Right atrium auricular region (tissue), 2 donors: ENCODE data around the gene CDKN1A. TPM values are rescaled to one million over a fixed set of nuclear protein-coding genes. Genes with fewer than 3 reads are reported as not detected.

Experiments
- DNase-seq: peaks from one replicate; pipeline ENCODE4 v3.0.0-alpha.2; 2019; ENCODE audit warnings: low spot score
- H3K27ac ChIP-seq, 2 donors: fragments of 200-600 bp; sonication (generic); 1 replicate in 1 of 2; 2 replicates in 1 of 2; pipeline ENCODE4 v1.5.1; 2016 to 2019
- H3K27me3 ChIP-seq, 2 donors: fragments of 200-600 bp; sonication (generic); one replicate each; pipeline versions ENCODE4 v1.5.1 to v1.6.0; 2017 to 2019
- H3K36me3 ChIP-seq: fragments of 200-600 bp; sonication (generic); one replicate; pipeline ENCODE4 v1.5.1; 2016
- H3K4me1 ChIP-seq, 2 donors: fragments of 200-600 bp; sonication (generic); one replicate each; pipeline versions ENCODE4 v1.5.1 to v1.6.0; 2017 to 2019
- H3K4me3 ChIP-seq, 2 donors: fragments of 200-600 bp; sonication (generic); 1 replicate in 1 of 2; 2 replicates in 1 of 2; pipeline ENCODE4 v1.5.1; 2017 to 2019; ENCODE audit warnings: mild to moderate bottlenecking in 1 of 2, moderate library complexity in 1 of 2
- H3K9me3 ChIP-seq, 2 donors: fragments of 200-600 bp; sonication (generic); one replicate each; pipeline ENCODE4 v1.5.1; 2019
- total RNA-seq, 2 donors: library from RNA; depleted of rRNA; stranded (reverse); fragments of >200 nt; gene quantifications; one replicate each; pipeline ENCODE4 v1.1.0, GENCODE V29; 2016
- TF ChIP-seq, protein P1 (sequence below), 2 donors: fragments of 200-600 bp; sonication (generic); IDR thresholded peaks; one replicate each; pipeline ENCODE4 v1.5.1; 2019; ENCODE audit warnings: antibody characterized with exemption in 2 of 2

The CDKN1A gene
- total RNA-seq, 2 donors from 2014 or later, result 63.8 to 128 TPM

DNA sequence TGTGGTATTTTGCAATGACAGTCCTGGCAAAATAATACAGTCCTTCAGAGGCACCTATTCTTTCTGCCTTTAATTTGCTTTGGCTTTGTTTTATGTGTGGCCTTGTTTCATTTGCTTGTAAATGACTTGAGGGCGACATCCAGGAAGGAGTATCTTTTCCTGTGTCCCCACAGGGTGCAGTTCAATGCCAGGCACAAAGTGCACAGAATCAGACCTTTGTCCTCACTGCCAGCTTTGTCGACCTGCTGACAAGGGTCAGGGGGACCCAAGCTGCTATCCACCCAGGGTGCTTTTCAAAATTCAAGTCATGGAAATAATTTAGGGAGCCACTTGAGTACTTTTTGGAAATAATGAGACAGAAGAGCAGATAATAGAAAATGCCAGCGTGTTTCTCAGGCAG lies 37.0 kb upstream of the CDKN1A start:
- Histone ChIP-seq H3K4me1 (peaks cover 0 to 12% of the 10 kb centered on the region in 2 donors), H3K4me3 (no peak overlapping the region), H3K27ac (no peak overlapping the region), H3K27me3 (no peaks in the 10 kb centered on the region), H3K36me3 (no peaks in the 10 kb centered on the region), H3K9me3 (no peaks in the 10 kb centered on the region)
- DNase-seq, result no peak
- TF ChIP-seq, protein P1, sequence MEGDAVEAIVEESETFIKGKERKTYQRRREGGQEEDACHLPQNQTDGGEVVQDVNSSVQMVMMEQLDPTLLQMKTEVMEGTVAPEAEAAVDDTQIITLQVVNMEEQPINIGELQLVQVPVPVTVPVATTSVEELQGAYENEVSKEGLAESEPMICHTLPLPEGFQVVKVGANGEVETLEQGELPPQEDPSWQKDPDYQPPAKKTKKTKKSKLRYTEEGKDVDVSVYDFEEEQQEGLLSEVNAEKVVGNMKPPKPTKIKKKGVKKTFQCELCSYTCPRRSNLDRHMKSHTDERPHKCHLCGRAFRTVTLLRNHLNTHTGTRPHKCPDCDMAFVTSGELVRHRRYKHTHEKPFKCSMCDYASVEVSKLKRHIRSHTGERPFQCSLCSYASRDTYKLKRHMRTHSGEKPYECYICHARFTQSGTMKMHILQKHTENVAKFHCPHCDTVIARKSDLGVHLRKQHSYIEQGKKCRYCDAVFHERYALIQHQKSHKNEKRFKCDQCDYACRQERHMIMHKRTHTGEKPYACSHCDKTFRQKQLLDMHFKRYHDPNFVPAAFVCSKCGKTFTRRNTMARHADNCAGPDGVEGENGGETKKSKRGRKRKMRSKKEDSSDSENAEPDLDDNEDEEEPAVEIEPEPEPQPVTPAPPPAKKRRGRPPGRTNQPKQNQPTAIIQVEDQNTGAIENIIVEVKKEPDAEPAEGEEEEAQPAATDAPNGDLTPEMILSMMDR (IDR thresholded peaks at IDR 0.05), result no peak

DNA sequence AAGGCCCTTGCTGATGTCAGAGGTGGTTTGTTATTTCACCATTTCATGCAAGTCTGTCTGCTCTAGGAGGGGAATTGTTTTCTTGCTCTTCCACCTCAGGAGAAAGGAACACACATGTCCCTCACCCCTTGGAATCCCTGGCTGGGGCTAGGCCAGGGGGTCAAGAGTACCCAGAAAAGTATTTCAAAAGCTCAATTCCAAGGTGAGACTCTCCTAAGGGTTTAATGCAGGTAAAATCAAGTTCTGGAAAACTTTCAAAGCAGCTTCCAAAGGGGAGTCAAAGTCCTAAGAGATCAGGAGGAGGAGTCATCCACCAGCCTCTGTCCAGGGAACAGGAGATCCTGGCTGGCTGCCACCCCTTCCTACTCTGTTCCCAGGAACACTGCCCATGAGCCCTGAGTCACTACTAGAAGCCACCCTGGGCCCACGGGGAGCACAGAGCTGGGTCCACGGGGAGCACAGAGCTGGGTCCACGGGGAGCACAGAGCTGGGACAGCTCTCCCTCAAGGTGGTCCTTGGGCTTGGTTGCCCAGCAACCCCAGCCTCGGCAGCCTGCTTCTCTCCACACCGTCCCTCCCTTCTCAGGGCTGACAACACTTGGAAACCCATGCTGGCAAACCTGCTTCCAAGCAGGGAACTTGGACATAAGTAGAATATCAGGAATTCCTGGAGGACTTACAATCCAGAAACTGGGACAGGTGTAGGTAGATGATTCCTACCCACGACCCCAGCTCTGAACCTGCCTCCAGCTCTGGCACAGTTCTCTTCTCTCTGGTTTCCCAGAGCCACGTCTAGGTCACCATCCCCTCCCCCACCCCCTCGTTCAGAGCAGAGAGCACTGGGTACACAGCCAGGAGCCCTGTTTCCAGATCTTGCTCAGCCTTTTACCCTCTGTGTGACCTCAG lies 35.3 kb upstream of the CDKN1A start:
- Histone ChIP-seq H3K27ac (peak overlapping the region in 1 of 2 donors; percentile 15), H3K4me3 (no peak overlapping the region), H3K36me3 (no peaks in the 10 kb centered on the region), H3K27me3 (no peaks in the 10 kb centered on the region), H3K4me1 (peaks cover 0 to 12% of the 10 kb centered on the region in 2 donors), H3K9me3 (no peaks in the 10 kb centered on the region)
- TF ChIP-seq, protein P1 (IDR thresholded peaks at IDR 0.05), result no peak
- DNase-seq, result peak; percentile 87

DNA sequence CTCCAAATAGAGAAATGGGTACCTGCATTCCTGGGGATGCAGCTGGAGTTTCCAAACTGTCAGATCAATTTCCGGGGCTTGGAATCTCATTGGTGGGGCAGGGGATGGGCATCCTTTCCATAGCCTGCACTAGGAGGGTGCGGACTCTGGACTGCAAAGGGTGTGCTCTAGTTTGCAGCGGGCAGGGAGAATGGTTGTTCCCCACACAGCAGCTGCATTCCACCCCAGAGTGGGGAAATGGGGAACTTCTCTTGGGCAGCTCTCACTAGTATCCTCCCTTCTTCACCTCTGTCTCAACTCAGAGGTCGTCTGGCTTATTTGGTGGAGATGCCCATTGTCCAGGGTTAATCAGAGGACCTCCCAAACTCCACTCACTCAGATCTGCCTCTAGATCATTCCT lies 34.5 kb upstream of the CDKN1A start:
- Histone ChIP-seq H3K36me3 (no peaks in the 10 kb centered on the region), H3K27me3 (no peaks in the 10 kb centered on the region), H3K4me1 (peaks cover 0 to 12% of the 10 kb centered on the region in 2 donors), H3K9me3 (no peaks in the 10 kb centered on the region), H3K4me3 (no peak overlapping the region), H3K27ac (no peak overlapping the region)
- no peak for DNase-seq
- TF ChIP-seq, protein P1 (IDR thresholded peaks at IDR 0.05), result no peak

DNA sequence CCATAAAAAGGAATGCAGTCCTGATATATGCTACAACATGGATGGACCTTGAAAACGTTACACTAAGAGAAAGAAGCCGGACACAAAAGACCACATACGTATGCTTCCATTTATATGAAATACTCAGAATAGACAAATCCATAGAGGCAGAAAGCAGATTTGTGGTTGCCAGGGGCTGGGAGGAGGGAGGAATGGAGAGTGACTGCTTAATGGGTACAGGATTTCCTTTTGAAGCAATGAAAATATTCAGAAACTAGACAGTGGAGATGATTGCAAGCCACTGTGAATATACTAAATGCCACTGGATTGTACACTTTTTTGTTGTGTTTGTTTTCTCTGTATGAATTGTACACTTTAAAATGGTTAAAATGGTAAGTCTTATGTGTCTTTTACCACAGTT lies 29.4 kb upstream of the CDKN1A start:
- no peak for DNase-seq
- Histone ChIP-seq H3K4me3 (no peak overlapping the region), H3K4me1 (no peaks in the 10 kb centered on the region), H3K27me3 (no peaks in the 10 kb centered on the region), H3K9me3 (no peaks in the 10 kb centered on the region), H3K36me3 (no peaks in the 10 kb centered on the region), H3K27ac (no peak overlapping the region)
- TF ChIP-seq, protein P1 (IDR thresholded peaks at IDR 0.05), result no peak

DNA sequence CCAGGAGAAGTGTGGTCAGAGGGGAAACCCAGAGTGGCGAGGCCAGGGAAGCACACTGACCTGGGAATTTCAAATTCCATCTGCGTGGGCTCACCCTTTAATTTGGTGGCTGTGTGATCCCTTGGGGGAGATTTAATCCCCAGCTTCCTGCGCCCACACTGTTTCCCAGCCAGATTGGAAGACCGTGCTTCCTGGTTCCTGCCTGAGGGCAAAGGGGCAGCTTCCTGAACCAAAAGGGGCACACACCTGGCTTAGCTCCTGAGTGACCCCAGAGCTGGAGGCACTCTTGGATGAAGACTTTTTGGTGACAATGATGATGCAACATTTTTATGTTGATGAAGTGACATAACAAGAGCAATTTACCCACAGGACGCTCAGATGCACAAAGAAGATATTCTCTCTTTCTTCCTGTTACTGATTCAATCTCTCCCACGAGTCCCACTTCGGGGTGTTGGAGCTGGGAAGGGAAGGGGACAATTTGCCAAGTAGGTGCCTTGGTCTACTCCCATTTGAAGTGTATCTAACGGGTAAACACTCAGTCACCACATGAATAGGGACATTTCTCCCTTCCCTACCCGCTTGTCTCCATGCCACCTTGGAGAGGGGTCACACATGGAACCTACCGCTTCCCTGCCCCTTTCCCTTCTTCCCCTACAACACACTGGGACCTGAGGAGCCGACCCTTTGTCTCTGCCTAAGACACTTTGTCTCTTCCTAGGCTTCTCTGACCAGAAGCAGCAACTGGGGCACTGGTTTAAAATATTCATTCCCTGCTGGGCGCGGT lies 28.6 kb upstream of the CDKN1A start:
- no peaks in the 10 kb centered on the region for H3K36me3 ChIP-seq
- H3K27me3 ChIP-seq, result no peaks in the 10 kb centered on the region
- TF ChIP-seq, protein P1 (IDR thresholded peaks at IDR 0.05), result no peak
- H3K4me3 ChIP-seq, result no peak overlapping the region
- no peaks in the 10 kb centered on the region for H3K9me3 ChIP-seq
- H3K4me1 ChIP-seq, result no peaks in the 10 kb centered on the region
- no peak overlapping the region for H3K27ac ChIP-seq
- no peak for DNase-seq
